A673 (cell line): ENCODE results near the gene BTG4.

ENCODE experiments used
- EZH2 ChIP-seq: fragments of 200-600 bp; sonication (generic); IDR thresholded peaks from 2 replicates; pipeline ENCODE4 v1.6.1; 2017; ENCODE audit warnings: borderline replicate concordance, low read depth, mild to moderate bottlenecking, mixed read lengths, antibody characterized with exemption, low read length; ENCODE audit not compliant: poor library complexity, severe bottlenecking
- TF ChIP-seq, protein P1 (sequence below): fragments of 300-800, 200-600 bp; sonication (generic); conservative IDR thresholded peaks from 2 replicates; pipeline ENCODE4 v1.5.1; 2017; ENCODE audit warnings: low read depth, mild to moderate bottlenecking, antibody characterized with exemption, low read length, moderate library complexity, mixed read lengths

DNA sequence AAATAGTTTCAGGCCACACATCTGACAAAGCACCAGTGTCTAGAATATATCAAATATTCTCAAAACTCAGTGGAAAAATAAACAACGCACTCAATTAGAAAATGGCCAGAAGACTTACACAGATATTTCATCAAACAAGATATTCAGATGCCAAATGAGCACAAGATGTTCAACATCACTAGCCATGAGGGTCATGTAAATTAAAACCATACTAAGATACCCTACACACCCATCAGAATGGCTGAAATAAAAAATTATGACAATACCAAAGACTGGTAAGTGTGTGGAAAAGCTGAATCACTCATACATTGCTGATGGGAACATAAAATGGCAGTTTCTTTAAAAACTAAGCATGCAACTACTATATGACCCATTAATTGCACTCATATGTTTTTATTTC, 21.7 kb downstream of the BTG4 start:
- TF ChIP-seq, protein P1, sequence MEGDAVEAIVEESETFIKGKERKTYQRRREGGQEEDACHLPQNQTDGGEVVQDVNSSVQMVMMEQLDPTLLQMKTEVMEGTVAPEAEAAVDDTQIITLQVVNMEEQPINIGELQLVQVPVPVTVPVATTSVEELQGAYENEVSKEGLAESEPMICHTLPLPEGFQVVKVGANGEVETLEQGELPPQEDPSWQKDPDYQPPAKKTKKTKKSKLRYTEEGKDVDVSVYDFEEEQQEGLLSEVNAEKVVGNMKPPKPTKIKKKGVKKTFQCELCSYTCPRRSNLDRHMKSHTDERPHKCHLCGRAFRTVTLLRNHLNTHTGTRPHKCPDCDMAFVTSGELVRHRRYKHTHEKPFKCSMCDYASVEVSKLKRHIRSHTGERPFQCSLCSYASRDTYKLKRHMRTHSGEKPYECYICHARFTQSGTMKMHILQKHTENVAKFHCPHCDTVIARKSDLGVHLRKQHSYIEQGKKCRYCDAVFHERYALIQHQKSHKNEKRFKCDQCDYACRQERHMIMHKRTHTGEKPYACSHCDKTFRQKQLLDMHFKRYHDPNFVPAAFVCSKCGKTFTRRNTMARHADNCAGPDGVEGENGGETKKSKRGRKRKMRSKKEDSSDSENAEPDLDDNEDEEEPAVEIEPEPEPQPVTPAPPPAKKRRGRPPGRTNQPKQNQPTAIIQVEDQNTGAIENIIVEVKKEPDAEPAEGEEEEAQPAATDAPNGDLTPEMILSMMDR, result no peak
- TF ChIP-seq EZH2, result no peak
